Left lung (tissue), 10 donors: Measurements from ENCODE around the gene NPTN. TPM values are rescaled to one million over a fixed set of nuclear protein-coding genes. Genes with fewer than 3 reads are reported as not detected.

Experiments
- ATAC-seq: fragments of 200-7000 bp; cut with Tn5 transposase; one replicate; pipeline ENCODE4 v1.9.1; 2020; ENCODE audit warnings: moderate library complexity
- DNase-seq, 4 donors: peaks; one replicate each; pipeline ENCODE4 v3.0.0-alpha.2; 2013 to 2020
- H3K27ac ChIP-seq, 2 donors: fragments of 200-600 bp; sonication (generic) in 1 of 2; one replicate each; pipeline versions ENCODE4 v1.5.0 to v1.8.0; 2020 to 2021
- H3K27me3 ChIP-seq, 2 donors: fragments of 200-600 bp; sonication (generic) in 1 of 2; one replicate each; pipeline versions ENCODE4 v1.5.0 to v1.8.0; 2020 to 2021
- H3K36me3 ChIP-seq, 2 donors: fragments of 200-600 bp; sonication (generic) in 1 of 2; one replicate each; pipeline versions ENCODE4 v1.5.0 to v1.8.0; 2020 to 2021
- H3K4me1 ChIP-seq, 2 donors: fragments of 200-600 bp; one replicate each; pipeline ENCODE4 v1.8.0; 2021
- H3K4me3 ChIP-seq, 2 donors: fragments of 200-600 bp; sonication (generic) in 1 of 2; one replicate each; pipeline versions ENCODE4 v1.5.0 to v1.8.0; 2020 to 2021; ENCODE audit warnings: mild to moderate bottlenecking in 1 of 2
- H3K9me3 ChIP-seq, 2 donors: fragments of 200-600 bp; sonication (generic) in 1 of 2; one replicate each; pipeline versions ENCODE4 v1.5.0 to v1.8.0; 2020 to 2021
- intact Hi-C, 2 donors: fragments of 100-400 bp; cut with DNase I; formaldehyde crosslinking; loops; one replicate each; pipeline versions ENCODE4 v1.11.2 to v1.14.2; 2022
- polyA plus RNA-seq, 6 donors: library from polyadenylated mRNA; unstranded; fragments of 120-200 nt; gene quantifications; one replicate each; pipeline ENCODE4 v1.2.1, GENCODE V29; 2013; ENCODE audit not compliant: insufficient read length in 6 of 6
- total RNA-seq, 2 donors: library from RNA; stranded (reverse); fragmentation: NEBNext Ultra II Directional; extraction: Animal tissue kit (Norgen Biotek cat#: 25700); gene quantifications; one replicate each; pipeline ENCODE4 v1.2.1, GENCODE V29; 2021
- TF ChIP-seq, protein P1 (sequence below), 2 donors: fragments of 200-600 bp; sonication (generic) in 1 of 2; IDR thresholded peaks; one replicate each; pipeline versions ENCODE4 v1.5.0 to v1.8.0; 2021; ENCODE audit warnings: antibody characterized with exemption in 2 of 2
- donor health status: DM: no; HTN: yes; CAD: no.
- donor health status: DM: no; HTN: no; CAD: no.

Gene NPTN
- total and polyA plus RNA-seq, 8 donors, result 111 to 140 (median 123) TPM

DNA sequence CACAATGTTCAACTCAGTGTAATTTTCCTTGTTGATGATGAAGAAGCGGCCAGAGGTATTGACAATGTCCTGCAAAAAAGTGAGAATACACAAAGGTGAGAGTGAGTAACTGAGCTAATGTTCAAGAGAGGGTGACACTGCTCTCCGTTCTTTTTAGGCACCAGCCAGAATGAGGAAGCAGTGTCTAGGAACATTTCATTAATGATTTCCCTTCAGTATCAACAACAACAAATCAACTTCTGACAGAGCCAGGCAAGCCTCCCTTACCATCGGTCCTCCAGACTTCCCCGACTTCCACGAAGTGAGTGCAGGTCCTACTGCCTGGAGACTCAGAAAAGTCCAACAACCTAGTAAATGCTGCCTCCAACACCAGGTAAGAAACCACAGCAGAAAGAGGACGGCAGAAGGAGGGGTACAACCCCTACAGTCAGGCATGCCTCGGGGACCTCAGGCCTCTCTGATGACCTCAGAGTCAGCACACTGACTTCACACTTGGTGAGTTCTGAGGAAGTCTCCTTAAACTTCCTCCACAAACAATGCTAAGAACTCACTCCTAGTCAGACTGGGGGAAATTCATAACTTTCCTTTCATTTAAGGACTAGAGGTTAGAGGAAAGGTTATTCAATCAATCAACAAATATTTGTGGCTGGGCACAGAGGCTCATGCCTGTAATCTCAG is 62.7 kb downstream of the NPTN start:
- intact Hi-C loops, result no loop called here
- Histone ChIP-seq H3K4me1 (peaks cover 3% of the 10 kb centered on the region in 2 donors), H3K9me3 (no peaks in the 10 kb centered on the region), H3K27ac (no peak overlapping the region), H3K27me3 (no peaks in the 10 kb centered on the region), H3K4me3 (no peak overlapping the region), H3K36me3 (peaks cover 0 to 91% of the 10 kb centered on the region in 2 donors)
- DNase-seq, result no peak
- ATAC-seq, result no peak
- TF ChIP-seq, protein P1, sequence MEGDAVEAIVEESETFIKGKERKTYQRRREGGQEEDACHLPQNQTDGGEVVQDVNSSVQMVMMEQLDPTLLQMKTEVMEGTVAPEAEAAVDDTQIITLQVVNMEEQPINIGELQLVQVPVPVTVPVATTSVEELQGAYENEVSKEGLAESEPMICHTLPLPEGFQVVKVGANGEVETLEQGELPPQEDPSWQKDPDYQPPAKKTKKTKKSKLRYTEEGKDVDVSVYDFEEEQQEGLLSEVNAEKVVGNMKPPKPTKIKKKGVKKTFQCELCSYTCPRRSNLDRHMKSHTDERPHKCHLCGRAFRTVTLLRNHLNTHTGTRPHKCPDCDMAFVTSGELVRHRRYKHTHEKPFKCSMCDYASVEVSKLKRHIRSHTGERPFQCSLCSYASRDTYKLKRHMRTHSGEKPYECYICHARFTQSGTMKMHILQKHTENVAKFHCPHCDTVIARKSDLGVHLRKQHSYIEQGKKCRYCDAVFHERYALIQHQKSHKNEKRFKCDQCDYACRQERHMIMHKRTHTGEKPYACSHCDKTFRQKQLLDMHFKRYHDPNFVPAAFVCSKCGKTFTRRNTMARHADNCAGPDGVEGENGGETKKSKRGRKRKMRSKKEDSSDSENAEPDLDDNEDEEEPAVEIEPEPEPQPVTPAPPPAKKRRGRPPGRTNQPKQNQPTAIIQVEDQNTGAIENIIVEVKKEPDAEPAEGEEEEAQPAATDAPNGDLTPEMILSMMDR (IDR thresholded peaks at IDR 0.05), result no peak

DNA sequence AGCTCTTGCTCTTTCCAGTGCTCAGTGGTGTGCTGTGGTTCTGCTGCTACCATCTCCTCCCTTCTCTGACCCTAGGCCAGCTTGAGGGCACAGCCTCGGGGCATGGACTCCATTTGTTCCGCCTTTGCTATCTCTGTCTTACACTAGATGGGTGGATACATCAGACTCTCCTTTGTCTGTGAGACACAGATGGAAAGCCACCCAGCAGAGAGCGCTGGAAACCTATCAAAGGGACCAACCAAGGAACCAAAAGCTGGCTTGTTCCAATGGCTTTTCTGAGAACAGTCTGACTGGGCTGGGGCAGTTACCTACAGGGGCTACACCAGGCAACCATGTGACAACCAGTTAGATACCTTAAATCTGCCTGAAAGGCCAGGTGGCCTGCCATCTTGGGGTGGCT is 63.8 kb downstream of the NPTN start:
- H3K27me3 ChIP-seq, result no peaks in the 10 kb centered on the region
- ATAC-seq, result no peak
- TF ChIP-seq, protein P1 (IDR thresholded peaks at IDR 0.05), result no peak
- no peak overlapping the region for H3K4me3 ChIP-seq
- intact Hi-C loops, result loop anchor here in 1 of 2 donors (10.0 kb wide), 1 partner anchor 125 kb away; no protein-coding TSS in a partner anchor
- DNase-seq, result no peak
- H3K4me1 ChIP-seq, result peaks cover 3 to 8% of the 10 kb centered on the region in 2 donors
- peaks cover 0 to 92% of the 10 kb centered on the region in 2 donors for H3K36me3 ChIP-seq
- no peaks in the 10 kb centered on the region for H3K9me3 ChIP-seq
- no peak overlapping the region for H3K27ac ChIP-seq

DNA sequence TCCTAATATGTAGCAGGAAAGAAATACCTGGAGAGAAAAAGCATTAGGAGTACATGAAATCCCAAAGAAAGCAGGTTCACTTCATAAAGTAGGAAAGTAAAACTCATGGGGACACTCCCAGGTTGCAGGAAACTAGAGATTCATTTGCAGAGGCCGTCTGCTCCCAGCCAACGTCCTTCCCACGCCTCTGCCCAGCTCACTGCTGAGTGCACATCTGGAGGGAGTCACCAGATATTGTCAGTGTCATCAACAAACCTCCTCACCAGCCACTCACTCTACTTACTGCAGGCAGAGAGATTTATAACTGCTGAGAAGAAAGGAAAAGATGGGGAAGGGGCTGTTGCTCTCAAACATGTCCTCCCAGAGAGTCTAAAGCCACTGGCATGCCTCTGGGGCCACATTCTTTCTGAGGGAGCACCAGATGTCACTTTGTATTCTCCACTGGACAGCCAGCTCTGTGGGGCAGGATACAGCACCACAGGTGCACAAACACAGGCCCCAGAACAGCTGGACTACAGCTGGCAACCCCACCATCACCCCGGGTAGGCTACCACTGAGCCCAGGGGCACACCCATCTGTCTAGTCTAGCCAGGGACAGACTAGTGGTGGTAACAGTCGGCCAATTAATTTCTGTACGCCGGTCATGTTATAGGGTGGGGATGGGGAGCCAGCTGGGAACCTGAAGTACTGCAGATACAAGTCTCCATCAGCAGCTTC is 64.5 kb downstream of the NPTN start:
- Histone ChIP-seq H3K4me1 (peaks cover 0 to 14% of the 10 kb centered on the region in 2 donors), H3K27ac (no peak overlapping the region), H3K36me3 (peaks cover 0 to 92% of the 10 kb centered on the region in 2 donors), H3K27me3 (no peaks in the 10 kb centered on the region), H3K9me3 (no peaks in the 10 kb centered on the region), H3K4me3 (no peak overlapping the region)
- ATAC-seq, result no peak
- TF ChIP-seq, protein P1 (IDR thresholded peaks at IDR 0.05), result no peak
- no peak for DNase-seq
- intact Hi-C loops, result loop anchor here in 1 of 2 donors (10.0 kb wide), 1 partner anchor 126 kb away; no protein-coding TSS in a partner anchor

GRCh38 chr15:73567020-73567419 is 66.2 kb downstream of the NPTN start:
- TF ChIP-seq, protein P1 (IDR thresholded peaks at IDR 0.05), result no peak
- Histone ChIP-seq H3K9me3 (no peaks in the 10 kb centered on the region), H3K36me3 (peaks cover 0 to 92% of the 10 kb centered on the region in 2 donors), H3K27ac (no peak overlapping the region), H3K4me3 (no peak overlapping the region), H3K27me3 (no peaks in the 10 kb centered on the region), H3K4me1 (peaks cover 0 to 14% of the 10 kb centered on the region in 2 donors)
- ATAC-seq (no peak), DNase-seq (no peak)
- intact Hi-C loops, result loop anchor here in 1 of 2 donors (10.0 kb wide), 1 partner anchor 128 kb away; no protein-coding TSS in a partner anchor

- H3K9me3 ChIP-seq, result no peaks in the 10 kb centered on the region
- DNase-seq (no peak), ATAC-seq (peak; percentile 61)
- peaks cover 0 to 82% of the 10 kb centered on the region in 2 donors for H3K36me3 ChIP-seq
- peaks cover 0 to 14% of the 10 kb centered on the region in 2 donors for H3K4me1 ChIP-seq
- peak overlapping the region in 1 of 2 donors; percentile 30 for H3K27ac ChIP-seq
- no peak overlapping the region for H3K4me3 ChIP-seq
- TF ChIP-seq, protein P1 (IDR thresholded peaks at IDR 0.05), result no peak
- intact Hi-C loops, result loop anchor here in 1 of 2 donors (5.0 to 10.0 kb wide), 2 partner anchors 73 to 131 kb away; no protein-coding TSS in a partner anchor
- no peaks in the 10 kb centered on the region for H3K27me3 ChIP-seq
Measured at GRCh38 chr15:73564255-73564654, 68.9 kb downstream of the NPTN start.
